SK-N-MC (cell line): ENCODE measurements around the gene LTO1.

Source experiments
- EZH2 ChIP-seq: fragments of 200-600 bp; sonication (generic); IDR thresholded peaks from one replicate; pipeline ENCODE4 v1.6.1; 2017; ENCODE audit warnings: antibody characterized with exemption
- FOXP2 ChIP-seq: optimal IDR thresholded peaks from 2 replicates; pipeline ENCODE3; 2011; ENCODE audit warnings: mild to moderate bottlenecking, moderate library complexity; ENCODE audit not compliant: insufficient read depth; ENCODE audit errors: extremely low read length, control extremely low read depth
- POLR2AphosphoS5 ChIP-seq: IDR thresholded peaks from 2 replicates; pipeline ENCODE4 v1.6.1; 2012; ENCODE audit warnings: mild to moderate bottlenecking, low read depth, low read length, borderline replicate concordance

DNA sequence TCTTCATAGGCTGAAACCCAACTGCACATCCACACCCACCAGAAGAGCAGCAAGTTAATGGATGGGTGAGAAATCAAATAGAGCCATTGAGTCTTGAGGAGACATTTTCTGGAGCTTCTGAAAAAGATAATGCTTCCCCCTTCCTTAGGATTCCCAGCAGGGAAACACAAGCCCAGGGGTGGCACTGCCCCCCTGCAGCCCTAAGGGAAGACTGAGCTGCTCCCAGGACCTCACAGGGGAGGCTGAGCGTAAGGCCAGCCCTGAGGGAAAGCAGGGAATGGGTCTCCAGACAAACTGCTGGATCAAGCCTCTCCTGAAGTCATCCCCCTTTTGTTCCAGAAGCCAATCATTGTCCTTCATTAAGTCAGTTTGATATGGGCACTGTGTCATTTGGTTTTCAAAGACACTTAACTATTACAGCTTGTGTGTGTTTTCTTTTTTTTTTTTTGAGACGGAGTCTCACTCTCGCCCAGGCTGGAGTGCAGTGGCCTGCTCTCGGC is 15.1 kb downstream of the LTO1 start:
- TF ChIP-seq EZH2 (no peak), POLR2AphosphoS5 (no peak), FOXP2 (no peak)
